ENCODE measurements around the gene S100A5. TPM values are rescaled to one million over a fixed set of nuclear protein-coding genes. Genes with fewer than 3 reads are reported as not detected.
"Not testable (repeated sequence)": the region's sequence is repeated elsewhere in the genome, so short reads cannot be mapped to it uniquely, and the experiment has no call there.

Gene S100A5
- total RNA-seq, 2 donors from 2014 or later = 3.2 to 9.6 TPM

GRCh38 chr1:153573351-153573750, 32.6 kb upstream of the S100A5 start:
- Mint-ChIP-seq H3K36me3 (ENCODE audit: low read depth) (peaks cover 4% of the 10 kb centered on the region), H3K4me3 (peak overlapping the region; percentile 80), H3K9me3 (no peaks in the 10 kb centered on the region), H3K27ac (peak overlapping the region; percentile 95), H3K27me3 (peaks cover 13% of the 10 kb centered on the region), H3K4me1 (peaks cover 31% of the 10 kb centered on the region)
- ATAC-seq (replicated peaks) = no peak

GRCh38 chr1:153572569-153573015, 31.9 kb upstream of the S100A5 start:
- Mint-ChIP-seq H3K27me3 (peaks cover 5% of the 10 kb centered on the region), H3K9me3 (no peaks in the 10 kb centered on the region), H3K27ac (peak overlapping the region; percentile 95), H3K4me3 (peak overlapping the region; percentile 80), H3K4me1 (peaks cover 38% of the 10 kb centered on the region), H3K36me3 (ENCODE audit: low read depth) (peaks cover 12% of the 10 kb centered on the region)
- peak; percentile 82 for ATAC-seq (replicated peaks)

- H3K4me1 Mint-ChIP-seq = peaks cover 45% of the 10 kb centered on the region
- no peak for ATAC-seq (replicated peaks)
- no peaks in the 10 kb centered on the region for H3K9me3 Mint-ChIP-seq
- peak overlapping the region; percentile 80 for H3K4me3 Mint-ChIP-seq
- peak overlapping the region; percentile 95 for H3K27ac Mint-ChIP-seq
- peaks cover 13% of the 10 kb centered on the region for H3K36me3 Mint-ChIP-seq (ENCODE audit: low read depth)
- no peaks in the 10 kb centered on the region for H3K27me3 Mint-ChIP-seq
Measured at GRCh38 chr1:153571706-153572105, 31.0 kb upstream of the S100A5 start.

GRCh38 chr1:153570874-153571273, 30.1 kb upstream of the S100A5 start:
- H3K27me3 Mint-ChIP-seq = no peaks in the 10 kb centered on the region
- H3K4me1 Mint-ChIP-seq = peaks cover 50% of the 10 kb centered on the region
- H3K9me3 Mint-ChIP-seq = no peaks in the 10 kb centered on the region
- no peak for ATAC-seq (replicated peaks)
- H3K4me3 Mint-ChIP-seq = no peak overlapping the region
- peaks cover 14% of the 10 kb centered on the region for H3K36me3 Mint-ChIP-seq (ENCODE audit: low read depth)
- H3K27ac Mint-ChIP-seq = peak overlapping the region; percentile 7

- H3K27me3 Mint-ChIP-seq = no peaks in the 10 kb centered on the region
Measured at GRCh38 chr1:153569465-153569864, 28.7 kb upstream of the S100A5 start.

DNA sequence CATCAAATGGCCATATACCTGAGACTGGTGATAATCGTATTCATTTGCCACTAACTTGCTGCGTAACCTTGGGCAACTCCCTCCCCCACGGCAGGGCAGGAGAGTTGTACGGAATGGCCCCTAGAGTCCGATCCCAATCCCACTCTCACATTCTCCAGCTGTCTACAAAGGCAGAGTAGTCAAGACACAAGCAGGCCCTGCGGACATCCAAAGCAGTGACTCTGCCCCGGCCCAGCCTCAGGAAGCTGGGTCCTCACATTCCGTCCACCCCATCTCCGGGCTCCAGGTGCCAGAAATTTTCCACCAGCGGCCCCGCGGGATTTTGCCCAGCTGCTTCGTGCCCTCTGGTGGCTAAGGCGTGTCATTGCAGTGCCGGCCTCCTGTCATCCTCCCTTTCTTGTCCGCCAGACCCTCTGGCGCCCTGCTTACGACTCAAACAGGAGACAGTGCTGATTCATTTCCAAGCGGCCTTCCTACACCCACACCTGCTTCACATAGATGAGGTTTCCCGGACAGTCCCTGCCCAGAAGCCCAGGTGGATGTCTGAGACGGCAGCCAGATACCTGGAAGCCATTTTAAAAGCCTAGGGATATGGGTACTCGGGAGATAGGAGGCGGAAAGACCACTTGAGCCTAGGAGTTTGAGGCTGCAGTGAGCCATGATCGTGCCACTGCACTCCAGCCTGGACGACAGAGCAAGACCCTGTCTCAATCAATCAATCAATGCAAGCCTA, 27.8 kb upstream of the S100A5 start:
- H3K27me3 Mint-ChIP-seq = no peaks in the 10 kb centered on the region
- peak overlapping the region; percentile 96 for H3K4me3 Mint-ChIP-seq
- H3K4me1 Mint-ChIP-seq = peaks cover 55% of the 10 kb centered on the region
- H3K27ac Mint-ChIP-seq = peak overlapping the region; percentile 100
- no peaks in the 10 kb centered on the region for H3K9me3 Mint-ChIP-seq
- peaks cover 18% of the 10 kb centered on the region for H3K36me3 Mint-ChIP-seq (ENCODE audit: low read depth)
- peak; percentile 31 for ATAC-seq (replicated peaks)

More at GRCh38 chr1:153569465-153569864, 28.7 kb upstream of the S100A5 start:
- Mint-ChIP-seq H3K4me3 (peak overlapping the region; percentile 96), H3K9me3 (no peaks in the 10 kb centered on the region), H3K27ac (peak overlapping the region; percentile 100), H3K4me1 (peaks cover 55% of the 10 kb centered on the region), H3K36me3 (ENCODE audit: low read depth) (peaks cover 18% of the 10 kb centered on the region)
- ATAC-seq (replicated peaks) = no peak

- Mint-ChIP-seq H3K4me1 (peaks cover 48% of the 10 kb centered on the region), H3K4me3 (peak overlapping the region; percentile 96)
- peak; percentile 51 for ATAC-seq (replicated peaks)
Measured at GRCh38 chr1:153567621-153568366, 27.1 kb upstream of the S100A5 start.

GRCh38 chr1:153566414-153567371, 26.0 kb upstream of the S100A5 start:
- peak; percentile 83 for ATAC-seq (replicated peaks)
- Mint-ChIP-seq H3K4me1 (peaks cover 44% of the 10 kb centered on the region), H3K27ac (peak overlapping the region; percentile 100), H3K4me3 (peak overlapping the region; percentile 96), H3K27me3 (no peaks in the 10 kb centered on the region), H3K36me3 (ENCODE audit: low read depth) (peaks cover 18% of the 10 kb centered on the region), H3K9me3 (no peaks in the 10 kb centered on the region)

More at GRCh38 chr1:153567621-153568366, 27.1 kb upstream of the S100A5 start:
- no peaks in the 10 kb centered on the region for H3K27me3 Mint-ChIP-seq
- H3K27ac Mint-ChIP-seq = peak overlapping the region; percentile 100
- no peaks in the 10 kb centered on the region for H3K9me3 Mint-ChIP-seq
- H3K36me3 Mint-ChIP-seq (ENCODE audit: low read depth) = peaks cover 18% of the 10 kb centered on the region

DNA sequence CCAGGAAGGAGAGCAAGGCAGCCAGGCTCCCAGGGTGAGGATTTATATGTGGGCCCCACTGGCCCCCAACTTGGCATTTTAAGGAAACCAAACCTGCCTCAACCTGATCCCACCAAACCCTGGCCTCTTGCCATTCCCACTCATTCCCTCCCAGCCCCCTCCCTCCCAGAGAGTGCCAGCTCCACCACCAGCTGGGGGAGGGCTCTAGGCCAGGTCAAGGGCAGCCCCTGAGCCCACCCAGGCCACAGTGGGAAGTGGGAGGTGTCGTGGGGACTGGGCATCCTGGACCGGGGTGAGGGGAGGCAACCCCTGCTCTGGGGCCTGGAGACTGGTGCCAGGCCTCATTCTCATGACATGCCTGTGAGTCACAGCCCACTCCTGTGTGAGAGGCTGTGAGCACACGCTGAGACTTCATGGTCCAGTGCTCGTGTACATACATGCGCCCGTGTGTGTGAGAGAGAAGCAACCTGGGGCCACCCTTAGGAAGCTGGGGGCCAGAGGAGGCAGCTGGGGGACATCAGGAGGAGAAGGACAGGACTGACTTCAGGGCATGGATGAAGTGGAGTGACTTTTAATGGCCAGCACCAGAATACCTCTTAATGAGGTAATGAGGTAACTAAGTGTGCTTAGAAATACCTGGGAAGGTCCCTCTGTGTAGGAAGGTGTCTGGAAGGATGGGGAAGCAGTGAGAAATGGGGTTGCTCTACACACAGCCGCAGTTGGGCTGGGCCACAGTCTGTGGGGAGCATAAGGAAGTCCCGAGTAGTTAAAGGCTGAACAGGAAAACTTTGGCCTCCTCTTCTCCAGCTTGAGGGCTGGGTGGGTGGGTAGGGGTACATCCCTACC, 25.0 kb upstream of the S100A5 start, which contains the start of gene S100A2:
TSS of gene S100A2 (minus strand) at position 316 of the 846 bp plus-strand sequence. CDS start 1,967 bp downstream, outside the sequence.
- ATAC-seq (replicated peaks) = peak; percentile 74
- H3K9me3 Mint-ChIP-seq = no peaks in the 10 kb centered on the region

DNA sequence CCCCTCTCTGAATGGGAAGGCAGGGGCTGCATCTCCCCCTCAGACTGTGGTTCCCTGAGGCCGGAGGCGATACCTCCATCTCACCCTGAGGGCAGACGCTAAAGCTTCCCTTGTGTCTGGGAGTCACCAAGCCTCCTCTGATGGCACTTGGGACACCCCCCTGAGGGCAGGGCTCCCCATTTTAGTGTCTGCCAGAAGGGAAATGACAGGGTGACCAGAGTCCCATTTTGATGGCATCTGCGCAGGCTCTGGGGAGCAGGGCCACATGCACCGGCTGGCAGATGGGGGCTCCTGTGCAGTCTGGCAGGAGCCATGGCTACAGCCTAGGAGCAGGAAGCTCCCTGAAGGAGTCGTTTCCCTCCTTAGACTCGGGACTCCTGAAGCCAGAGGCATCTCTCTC, 23.3 kb upstream of the S100A5 start:
- no peak overlapping the region for H3K4me3 Mint-ChIP-seq
- peak overlapping the region; percentile 38 for H3K27ac Mint-ChIP-seq
- peaks cover 30% of the 10 kb centered on the region for H3K4me1 Mint-ChIP-seq
- no peaks in the 10 kb centered on the region for H3K9me3 Mint-ChIP-seq
- peaks cover 18% of the 10 kb centered on the region for H3K36me3 Mint-ChIP-seq (ENCODE audit: low read depth)
- H3K27me3 Mint-ChIP-seq = no peaks in the 10 kb centered on the region
- ATAC-seq (replicated peaks) = no peak

More for the DNA sequence above, 25.0 kb upstream of the S100A5 start, which contains the start of gene S100A2:
- Mint-ChIP-seq H3K36me3 (ENCODE audit: low read depth) (peaks cover 18% of the 10 kb centered on the region), H3K4me3 (peak within 1 kb of the TSS; percentile 96), H3K27ac (peak within 1 kb of the TSS; percentile 100), H3K4me1 (peaks cover 40% of the 10 kb centered on the region), H3K27me3 (no peaks in the 10 kb centered on the region)

- H3K4me1 Mint-ChIP-seq = peaks cover 25% of the 10 kb centered on the region
- H3K4me3 Mint-ChIP-seq = no peak overlapping the region
- ATAC-seq (replicated peaks) = no peak
- peak overlapping the region; percentile 38 for H3K27ac Mint-ChIP-seq
- no peaks in the 10 kb centered on the region for H3K27me3 Mint-ChIP-seq
- peaks cover 15% of the 10 kb centered on the region for H3K36me3 Mint-ChIP-seq (ENCODE audit: low read depth)
- H3K9me3 Mint-ChIP-seq = no peaks in the 10 kb centered on the region
Measured at GRCh38 chr1:153563483-153563901, 22.8 kb upstream of the S100A5 start.

- not testable (repeated sequence) for H3K9me3 Mint-ChIP-seq; ATAC-seq (replicated peaks); H3K4me3 Mint-ChIP-seq; H3K27me3 Mint-ChIP-seq; H3K36me3 Mint-ChIP-seq (ENCODE audit: low read depth)
- peaks cover 13% of the 10 kb centered on the region for H3K4me1 Mint-ChIP-seq
- peak overlapping the region; percentile 59 for H3K27ac Mint-ChIP-seq
Measured at GRCh38 chr1:153562021-153562420, 21.3 kb upstream of the S100A5 start.

DNA sequence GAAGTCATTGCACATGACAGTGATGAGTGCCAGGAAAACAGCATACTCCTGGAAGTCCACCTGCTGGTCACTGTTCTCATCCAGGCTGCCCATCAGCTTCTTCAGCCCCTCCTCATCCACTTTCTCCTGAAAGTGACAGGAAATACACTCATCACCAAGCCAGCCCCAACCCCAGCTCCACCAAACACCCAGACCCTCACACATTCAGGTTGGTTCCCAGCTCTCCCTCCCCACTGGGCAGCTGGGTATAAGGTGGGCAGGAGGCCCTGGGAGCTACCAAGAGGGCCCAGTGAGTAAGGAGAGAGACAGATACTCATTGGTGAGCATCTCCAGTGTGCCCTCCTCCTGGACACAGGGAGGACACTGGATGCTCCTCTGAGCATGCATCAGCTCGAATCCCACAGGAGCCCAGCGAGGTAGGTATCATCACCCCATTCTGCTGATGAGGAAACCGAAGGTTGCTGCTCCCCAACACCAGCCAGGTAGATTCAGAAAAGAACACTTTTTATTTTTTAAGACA, 20.8 kb upstream of the S100A5 start:
- Mint-ChIP-seq H3K4me1 (peaks cover 8% of the 10 kb centered on the region), H3K4me3 (no peak overlapping the region), H3K27ac (peak overlapping the region; percentile 59), H3K9me3 (no peaks in the 10 kb centered on the region), H3K36me3 (ENCODE audit: low read depth) (peaks cover 6% of the 10 kb centered on the region), H3K27me3 (no peaks in the 10 kb centered on the region)
- no peak for ATAC-seq (replicated peaks)
